Measurements from ENCODE around the gene BBC3. TPM values are rescaled to one million over a fixed set of nuclear protein-coding genes. Genes with fewer than 3 reads are reported as not detected.

The BBC3 gene
- total and polyA plus RNA-seq, 9 donors, result 0.23 to 13.2 (median 6.3) TPM

DNA sequence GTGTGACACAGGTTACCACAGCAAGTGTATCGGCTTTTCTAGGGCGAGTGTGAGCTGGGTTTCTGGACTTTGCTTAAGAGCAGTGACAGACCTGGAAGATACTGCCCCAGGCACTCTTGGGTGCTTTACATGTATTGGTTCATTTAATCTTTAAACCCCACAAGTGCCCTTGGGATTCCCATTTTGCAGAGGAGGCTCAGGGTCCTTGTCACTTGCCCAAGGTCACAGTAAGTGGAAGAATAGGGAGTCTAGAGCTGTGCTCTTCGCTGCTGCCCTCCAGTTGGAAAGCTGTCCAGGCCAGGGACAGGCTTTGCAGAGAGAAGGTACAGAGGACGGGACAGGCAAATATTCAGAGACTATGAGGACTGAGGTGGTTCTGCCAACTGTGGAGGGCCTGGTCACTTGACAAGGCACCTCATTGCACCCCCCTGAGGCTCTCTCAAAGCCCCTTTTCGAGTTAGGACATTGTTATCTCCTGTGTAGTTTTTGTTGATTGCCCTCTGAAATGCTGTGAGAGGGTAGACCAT, 42.4 kb downstream of the BBC3 start:
- no peaks in the 10 kb centered on the region for H3K9me3 ChIP-seq
- DNase-seq, result no peak
- no peaks in the 10 kb centered on the region for H3K27me3 ChIP-seq
- intact Hi-C loops (cut with DNase I), result no loop called here
- H3K4me1 ChIP-seq (ENCODE audit: insufficient read depth), result peaks cover 8% of the 10 kb centered on the region
- H3K36me3 ChIP-seq, result no peaks in the 10 kb centered on the region
- no peak for TF ChIP-seq EP300 (IDR thresholded peaks at IDR 0.05)
- TF ChIP-seq POLR2A (IDR thresholded peaks at IDR 0.05), result no peak
- no peak overlapping the region for H3K4me3 ChIP-seq
- WGBS, 3 donors, result 84 to 86% (median 86%) methylated on average over 5 of the region's 5 CpGs
- no peak overlapping the region for H3K27ac ChIP-seq

DNA sequence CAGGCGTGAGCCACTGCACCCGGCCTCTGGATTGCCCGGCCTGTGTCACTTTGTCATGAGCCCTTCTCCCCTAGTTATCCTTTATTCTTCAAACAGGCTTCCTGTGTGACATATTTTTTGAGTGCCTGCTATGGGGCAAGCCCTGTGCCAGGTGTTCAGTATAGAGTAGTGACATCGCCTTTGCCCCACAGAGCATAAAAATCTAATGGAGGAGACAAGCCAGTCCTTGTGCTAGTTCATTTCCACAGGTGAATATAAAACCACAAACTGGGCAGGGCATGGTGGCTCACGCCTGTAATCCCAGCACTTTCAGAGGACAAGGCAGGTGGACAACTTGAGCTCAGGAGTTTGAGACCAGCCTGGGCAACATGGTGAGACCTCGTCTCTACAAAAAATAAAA, 43.2 kb downstream of the BBC3 start:
- no peaks in the 10 kb centered on the region for H3K9me3 ChIP-seq
- WGBS, 3 donors, result 94 to 98% (median 95%) methylated on average over 6 of the region's 6 CpGs
- no peak overlapping the region for H3K4me3 ChIP-seq
- no peak for DNase-seq
- intact Hi-C loops (cut with DNase I), result no loop called here
- TF ChIP-seq POLR2A (IDR thresholded peaks at IDR 0.05) (no peak), EP300 (IDR thresholded peaks at IDR 0.05) (no peak)
- TF ChIP-seq, protein P1, sequence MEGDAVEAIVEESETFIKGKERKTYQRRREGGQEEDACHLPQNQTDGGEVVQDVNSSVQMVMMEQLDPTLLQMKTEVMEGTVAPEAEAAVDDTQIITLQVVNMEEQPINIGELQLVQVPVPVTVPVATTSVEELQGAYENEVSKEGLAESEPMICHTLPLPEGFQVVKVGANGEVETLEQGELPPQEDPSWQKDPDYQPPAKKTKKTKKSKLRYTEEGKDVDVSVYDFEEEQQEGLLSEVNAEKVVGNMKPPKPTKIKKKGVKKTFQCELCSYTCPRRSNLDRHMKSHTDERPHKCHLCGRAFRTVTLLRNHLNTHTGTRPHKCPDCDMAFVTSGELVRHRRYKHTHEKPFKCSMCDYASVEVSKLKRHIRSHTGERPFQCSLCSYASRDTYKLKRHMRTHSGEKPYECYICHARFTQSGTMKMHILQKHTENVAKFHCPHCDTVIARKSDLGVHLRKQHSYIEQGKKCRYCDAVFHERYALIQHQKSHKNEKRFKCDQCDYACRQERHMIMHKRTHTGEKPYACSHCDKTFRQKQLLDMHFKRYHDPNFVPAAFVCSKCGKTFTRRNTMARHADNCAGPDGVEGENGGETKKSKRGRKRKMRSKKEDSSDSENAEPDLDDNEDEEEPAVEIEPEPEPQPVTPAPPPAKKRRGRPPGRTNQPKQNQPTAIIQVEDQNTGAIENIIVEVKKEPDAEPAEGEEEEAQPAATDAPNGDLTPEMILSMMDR (IDR thresholded peaks at IDR 0.05), result no peak
- H3K27me3 ChIP-seq, result no peaks in the 10 kb centered on the region
- peaks cover 8% of the 10 kb centered on the region for H3K4me1 ChIP-seq (ENCODE audit: insufficient read depth)
- H3K36me3 ChIP-seq, result no peaks in the 10 kb centered on the region
- no peak overlapping the region for H3K27ac ChIP-seq

DNA sequence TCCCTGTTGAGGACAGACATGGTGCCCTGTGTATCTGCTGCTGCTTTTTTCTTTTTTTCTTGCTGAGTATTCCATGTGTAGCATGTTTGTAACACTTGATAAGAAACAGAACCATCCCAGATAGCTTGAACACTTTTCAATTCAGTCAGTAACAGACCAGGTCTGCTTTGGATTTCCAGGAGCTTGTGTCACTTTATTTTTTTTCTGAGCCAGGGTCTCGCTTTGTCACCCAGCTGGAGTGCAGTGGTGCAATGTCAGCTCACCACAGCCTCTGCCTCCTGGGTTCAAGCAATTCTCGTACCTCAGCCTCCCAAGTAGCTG, 43.7 kb downstream of the BBC3 start:
- Histone ChIP-seq H3K4me3 (no peak overlapping the region), H3K4me1 (ENCODE audit: insufficient read depth) (peaks cover 8% of the 10 kb centered on the region), H3K36me3 (no peaks in the 10 kb centered on the region), H3K27ac (no peak overlapping the region), H3K27me3 (no peaks in the 10 kb centered on the region), H3K9me3 (no peaks in the 10 kb centered on the region)
- 75 to 98% (median 94%) methylated on average over 2 of the region's 2 CpGs for WGBS, 3 donors
- intact Hi-C loops (cut with DNase I), result no loop called here
- DNase-seq, result no peak
- TF ChIP-seq, protein P1 (IDR thresholded peaks at IDR 0.05), result no peak
- TF ChIP-seq EP300 (IDR thresholded peaks at IDR 0.05) (no peak), POLR2A (IDR thresholded peaks at IDR 0.05) (no peak)

DNA sequence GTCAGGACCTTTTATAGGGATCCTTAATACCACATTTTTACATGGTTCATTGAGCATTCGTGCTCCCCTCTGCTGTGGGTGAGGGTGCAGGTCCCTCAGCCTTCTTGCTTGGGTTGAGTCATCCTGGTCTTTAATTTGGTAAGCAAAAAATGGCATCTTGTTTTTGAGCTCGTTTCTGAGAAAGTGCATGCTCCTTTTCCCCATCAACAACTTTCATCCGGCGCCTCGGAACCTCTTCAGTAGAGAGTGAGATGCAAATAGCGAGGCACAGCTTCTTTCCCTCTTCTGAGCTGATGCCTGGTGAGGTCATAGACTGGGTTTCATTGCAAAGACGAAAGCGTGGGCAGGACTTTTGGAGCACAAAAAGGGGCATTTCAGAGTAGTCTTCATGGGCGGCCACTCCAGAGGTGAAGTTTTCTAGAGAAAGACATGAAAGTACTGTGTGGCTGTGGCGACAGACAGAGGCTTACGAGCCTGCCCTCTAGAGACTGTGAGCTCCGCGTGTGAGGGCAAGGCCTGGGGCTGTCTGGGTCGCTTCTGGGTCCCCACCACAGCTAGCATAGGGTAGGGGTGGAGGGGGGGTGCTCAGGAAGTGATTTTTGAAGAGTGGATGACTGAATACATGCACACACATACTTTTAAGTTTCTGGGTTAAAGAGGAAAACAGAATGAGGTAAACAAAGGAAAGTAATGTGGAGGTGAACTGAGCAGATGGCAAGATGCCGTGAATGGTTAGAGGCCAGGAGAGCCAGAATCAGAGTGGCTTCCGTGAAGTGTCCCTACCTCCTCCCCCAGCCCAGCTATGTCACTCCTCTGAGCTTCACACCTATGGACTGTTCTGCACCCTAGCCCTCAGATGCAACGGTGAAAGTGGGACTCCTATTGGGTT, 44.3 kb downstream of the BBC3 start:
- WGBS, 3 donors, result 86 to 89% (median 87%) methylated on average over 17 of the region's 17 CpGs
- no peak for DNase-seq

More for the DNA sequence above, 44.3 kb downstream of the BBC3 start:
- Histone ChIP-seq H3K9me3 (no peaks in the 10 kb centered on the region), H3K4me3 (no peak overlapping the region), H3K4me1 (ENCODE audit: insufficient read depth) (peaks cover 8% of the 10 kb centered on the region), H3K36me3 (no peaks in the 10 kb centered on the region), H3K27me3 (no peaks in the 10 kb centered on the region), H3K27ac (no peak overlapping the region)
- no peak for TF ChIP-seq EP300 (IDR thresholded peaks at IDR 0.05)
- TF ChIP-seq, protein P1 (IDR thresholded peaks at IDR 0.05), result no peak
- intact Hi-C loops (cut with DNase I), result no loop called here

Measured in ovary (tissue), 9 donors.